GM19397 (cell line): ENCODE data around the gene SARS2.
"Not testable (repeated sequence)": the region's sequence is repeated elsewhere in the genome, so short reads cannot be mapped to it uniquely, and the experiment has no call there.

Experiments used
- ATAC-seq: cut with Tn5 transposase; IDR thresholded peaks from one replicate; pipeline ENCODE4 v1.9.1; 2021; ENCODE audit warnings: mild to moderate bottlenecking, moderate library complexity; ENCODE audit not compliant: unreplicated experiment

SARS2 gene

DNA sequence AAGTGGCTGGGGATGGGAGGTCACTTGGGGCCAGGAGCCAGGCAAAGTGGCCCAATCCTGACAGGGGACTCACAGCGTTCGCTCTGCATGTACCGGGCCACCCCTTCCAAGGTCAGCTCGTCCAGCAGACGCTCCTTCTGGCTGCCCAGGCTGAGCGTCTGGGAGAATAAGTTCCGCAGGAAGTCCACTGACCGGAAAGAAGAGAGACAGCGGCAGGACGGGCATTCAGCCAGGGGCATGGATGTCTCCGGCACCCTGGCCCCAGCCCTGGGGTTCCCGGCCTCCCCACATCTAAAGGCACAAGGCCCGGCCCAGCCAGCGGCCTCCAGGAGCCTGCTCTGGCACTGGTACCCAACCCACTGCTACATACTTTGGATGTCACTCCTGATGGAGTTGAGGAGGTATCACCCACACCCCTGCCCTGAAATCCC is 37.2 kb downstream of the SARS2 start:
- no peak for ATAC-seq

DNA sequence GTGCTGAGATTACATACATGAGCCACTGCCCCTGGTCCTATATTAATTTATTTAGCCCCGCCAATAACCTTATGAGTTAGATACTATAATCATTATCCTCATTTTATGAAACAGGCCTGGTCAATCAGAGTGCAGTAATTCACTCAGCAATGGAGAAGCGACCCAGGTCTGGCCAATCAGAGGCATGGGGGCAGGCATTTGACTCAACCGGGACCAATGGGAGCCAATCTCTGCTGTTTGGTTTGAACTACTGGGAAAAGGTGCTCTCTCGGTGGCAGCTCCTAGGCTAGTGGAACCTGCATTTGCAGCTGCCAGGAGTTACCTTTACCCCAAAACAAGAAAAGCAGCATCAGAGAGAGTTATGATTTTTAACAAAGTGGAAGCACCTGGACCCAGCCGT is 37.7 kb downstream of the SARS2 start:
- ATAC-seq: no peak

DNA sequence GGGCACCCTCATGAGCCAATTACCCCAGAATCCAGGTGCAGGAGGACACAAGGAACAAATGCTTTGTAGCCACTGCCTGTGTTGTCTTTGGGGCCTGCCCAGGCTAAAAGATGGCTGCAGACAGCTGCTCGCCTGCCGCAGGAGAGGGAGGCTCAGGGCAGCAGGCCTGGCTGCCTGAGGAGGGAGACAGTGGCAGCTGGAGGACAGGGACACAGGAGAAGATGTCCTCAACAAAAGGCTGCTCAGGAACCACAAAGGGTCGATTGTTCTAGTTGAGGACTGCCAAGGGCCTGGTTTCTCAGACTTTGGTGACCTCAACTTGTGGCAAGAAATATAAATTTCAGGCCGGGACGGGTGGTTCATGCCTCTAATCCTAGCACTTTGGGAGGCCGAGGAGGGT is 38.8 kb downstream of the SARS2 start:
- ATAC-seq: no peak

DNA sequence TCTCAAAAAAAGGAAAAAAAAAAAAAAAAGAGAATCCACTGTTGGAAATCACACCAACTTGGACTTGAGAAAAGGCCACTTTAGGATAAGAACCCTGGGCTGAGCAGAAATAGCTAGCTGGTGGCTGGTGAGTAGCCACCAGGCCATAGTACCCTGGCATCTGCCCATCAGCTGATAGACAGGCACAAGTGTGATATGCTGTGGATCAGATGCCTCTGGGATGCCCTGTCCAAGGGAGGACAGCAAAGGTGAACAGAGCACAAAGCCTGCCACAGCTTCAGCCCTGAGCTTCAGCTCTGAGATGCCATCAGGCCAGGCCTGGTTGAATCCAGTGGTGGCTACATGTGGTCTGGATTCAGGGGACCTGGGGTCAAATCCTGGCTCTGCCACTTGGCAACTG is 39.9 kb downstream of the SARS2 start:
- no peak for ATAC-seq

DNA sequence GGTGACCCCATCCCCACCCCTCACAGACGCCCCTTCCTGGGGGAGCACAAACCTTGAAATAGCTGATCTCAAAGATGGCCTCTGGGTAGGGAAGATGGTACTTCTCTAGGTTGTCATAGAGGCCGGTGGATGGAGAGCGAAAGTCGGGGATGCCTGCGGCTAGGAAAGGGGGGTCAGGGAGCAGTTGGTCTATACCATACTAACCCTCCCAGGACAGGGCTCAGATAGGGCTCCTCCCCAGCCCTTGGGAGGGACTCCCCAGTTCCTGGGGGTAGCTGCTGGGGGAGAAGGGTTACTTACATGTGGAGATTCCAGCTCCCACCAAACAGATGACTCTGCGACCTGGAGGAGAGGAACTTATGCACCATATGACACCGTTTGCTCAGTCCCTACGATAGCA is 40.8 kb downstream of the SARS2 start:
- ATAC-seq: no peak

DNA sequence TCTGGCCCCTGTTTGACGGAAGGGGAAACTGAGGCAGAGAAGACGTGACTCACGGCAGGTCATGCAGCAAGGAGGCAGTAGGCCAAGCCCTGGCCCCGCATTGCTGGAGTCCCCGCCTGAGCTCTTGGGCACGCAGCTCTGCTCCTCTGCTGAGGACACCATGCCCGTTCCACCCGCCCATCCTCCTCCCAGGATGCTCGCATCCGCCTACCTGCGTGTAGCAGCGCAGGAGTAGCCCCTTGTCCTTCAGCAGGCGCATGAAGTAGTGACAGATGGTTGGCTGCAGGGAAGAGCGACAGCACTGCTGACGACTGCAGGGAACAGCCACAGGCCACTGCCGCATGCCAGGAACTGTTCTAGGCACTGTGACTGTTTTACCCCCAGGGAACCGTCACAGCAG is 41.7 kb downstream of the SARS2 start:
- ATAC-seq: no peak

DNA sequence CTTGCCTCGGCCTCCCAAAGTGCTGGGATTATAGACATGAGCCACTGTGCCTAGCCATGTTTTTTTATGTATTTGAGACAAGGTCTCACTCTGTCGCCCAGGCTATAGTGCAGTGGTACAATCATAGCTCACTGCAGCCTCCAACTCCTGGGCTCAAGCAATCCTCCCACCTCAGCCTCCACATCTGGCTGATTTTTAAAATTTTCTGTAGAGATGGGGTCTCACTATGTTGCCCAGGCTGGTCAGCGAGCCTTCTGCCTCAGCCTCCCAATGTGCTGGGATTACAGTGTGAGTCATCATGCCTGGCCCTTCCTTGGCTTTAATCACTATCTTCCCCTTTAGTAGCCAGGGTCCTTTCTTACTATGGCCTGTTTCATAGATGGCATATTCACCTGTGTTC is 45.9 kb downstream of the SARS2 start:
- ATAC-seq: not testable (repeated sequence)

DNA sequence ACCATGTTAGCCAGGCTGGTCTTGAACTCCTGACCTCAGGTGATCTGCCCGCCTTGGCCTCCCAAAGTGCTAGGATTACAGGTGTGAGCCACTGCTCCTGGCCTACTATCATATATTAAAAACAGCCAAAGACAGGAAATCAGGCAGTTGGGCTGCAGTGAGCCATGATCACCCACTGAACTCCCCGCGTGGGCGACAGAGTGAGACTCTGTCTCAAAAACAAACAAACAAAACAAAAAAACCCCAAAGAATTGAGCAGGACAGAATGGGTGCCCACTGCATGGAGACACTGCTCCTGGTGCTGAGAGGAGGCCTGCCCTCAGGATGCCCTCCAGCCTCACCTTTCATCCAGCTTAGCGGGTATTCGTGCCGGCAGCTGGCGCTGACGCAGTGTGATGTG is 47.3 kb downstream of the SARS2 start:
- no peak for ATAC-seq

DNA sequence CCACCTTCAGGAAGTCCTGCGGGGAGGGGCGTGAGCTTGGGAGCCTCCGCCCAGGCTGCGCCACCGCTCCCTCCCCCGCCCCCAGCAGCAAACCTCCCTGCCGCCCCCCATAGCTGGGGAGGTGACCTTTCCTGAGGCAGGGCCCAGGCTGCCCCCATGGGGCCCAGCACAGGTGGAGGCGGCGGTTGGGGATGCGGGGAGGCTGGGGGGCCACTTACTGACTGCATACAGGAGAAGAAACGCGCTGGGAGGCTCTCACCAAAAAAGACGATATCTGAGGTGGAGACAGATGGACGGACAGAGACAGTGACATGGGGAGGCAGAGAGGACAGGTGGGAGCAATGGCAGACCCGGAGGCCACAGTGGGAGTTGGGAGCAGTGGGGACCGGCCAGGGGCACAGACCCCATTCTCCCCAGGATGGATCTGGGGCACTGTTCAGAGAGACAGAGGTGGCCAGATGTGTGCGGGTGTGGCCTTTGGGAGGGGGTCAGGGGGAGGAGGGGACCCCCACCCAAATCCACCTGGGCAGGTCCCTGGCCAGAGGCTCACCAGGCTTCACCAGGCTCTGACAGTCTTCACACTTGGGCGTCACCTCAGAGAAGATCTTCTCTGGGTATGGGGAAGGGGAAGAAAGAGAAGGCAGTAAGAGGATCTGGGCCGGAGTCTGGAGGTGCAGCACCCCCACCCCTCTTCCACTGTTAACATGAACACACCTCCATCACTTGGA is 49.5 kb downstream of the SARS2 start:
- no peak for ATAC-seq

DNA sequence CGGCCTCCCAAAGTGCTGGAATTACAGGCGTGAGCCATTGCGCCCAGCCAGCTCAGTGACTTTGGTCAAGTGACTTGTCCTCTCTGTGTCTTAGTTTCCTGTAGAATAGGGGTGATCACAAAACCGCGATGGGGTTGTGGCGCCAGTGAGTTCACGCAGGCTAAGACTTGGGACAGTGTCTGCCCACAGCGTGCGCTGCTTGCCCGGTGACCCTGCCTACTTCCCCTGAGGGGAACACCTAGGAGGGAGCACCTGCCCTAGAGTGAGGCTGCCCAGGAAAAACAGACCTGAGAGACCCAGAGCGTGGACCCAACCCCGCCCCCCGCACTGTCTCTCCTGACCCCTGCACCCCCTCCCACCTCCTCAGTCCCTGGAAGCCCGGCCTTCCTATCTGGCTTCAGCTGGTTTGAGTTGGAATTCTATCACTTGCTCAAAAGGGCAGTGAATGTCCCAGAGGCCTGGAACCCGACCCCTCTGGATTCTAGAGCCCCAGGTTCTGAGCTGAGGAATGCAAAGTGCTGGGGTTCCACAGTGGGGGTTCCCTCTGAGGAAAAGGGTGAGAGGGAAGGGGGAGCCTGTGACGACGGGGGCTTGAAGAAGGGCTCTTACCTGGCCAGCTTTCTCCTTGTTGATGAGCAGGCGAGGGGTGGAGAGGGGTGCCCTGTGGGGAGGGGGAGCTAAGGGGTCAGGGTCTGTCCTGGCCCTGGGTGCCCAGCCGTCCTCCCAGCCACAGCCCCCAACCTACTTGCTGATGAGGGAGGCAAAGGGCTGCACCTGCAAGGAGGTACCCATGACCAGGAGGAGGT is 50.3 kb downstream of the SARS2 start:
- no peak for ATAC-seq

DNA sequence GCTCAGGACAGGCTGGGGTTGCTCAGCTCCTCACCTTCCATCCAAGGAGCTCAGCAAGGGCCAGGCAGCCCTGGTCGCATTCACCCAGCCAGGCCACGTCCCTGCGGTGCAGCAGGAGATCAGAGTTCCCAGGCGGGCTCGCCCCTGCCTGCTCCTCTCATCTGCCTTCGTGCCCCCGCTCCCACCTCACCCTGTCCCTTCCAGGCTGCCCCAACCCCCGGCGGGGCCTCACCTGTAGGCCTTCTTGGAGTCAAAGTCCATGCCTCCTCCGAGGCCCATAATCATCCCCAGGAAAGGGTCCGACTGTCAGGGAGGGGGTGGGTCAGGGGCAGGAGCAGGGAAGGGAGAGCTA is 51.2 kb downstream of the SARS2 start:
- ATAC-seq: no peak

DNA sequence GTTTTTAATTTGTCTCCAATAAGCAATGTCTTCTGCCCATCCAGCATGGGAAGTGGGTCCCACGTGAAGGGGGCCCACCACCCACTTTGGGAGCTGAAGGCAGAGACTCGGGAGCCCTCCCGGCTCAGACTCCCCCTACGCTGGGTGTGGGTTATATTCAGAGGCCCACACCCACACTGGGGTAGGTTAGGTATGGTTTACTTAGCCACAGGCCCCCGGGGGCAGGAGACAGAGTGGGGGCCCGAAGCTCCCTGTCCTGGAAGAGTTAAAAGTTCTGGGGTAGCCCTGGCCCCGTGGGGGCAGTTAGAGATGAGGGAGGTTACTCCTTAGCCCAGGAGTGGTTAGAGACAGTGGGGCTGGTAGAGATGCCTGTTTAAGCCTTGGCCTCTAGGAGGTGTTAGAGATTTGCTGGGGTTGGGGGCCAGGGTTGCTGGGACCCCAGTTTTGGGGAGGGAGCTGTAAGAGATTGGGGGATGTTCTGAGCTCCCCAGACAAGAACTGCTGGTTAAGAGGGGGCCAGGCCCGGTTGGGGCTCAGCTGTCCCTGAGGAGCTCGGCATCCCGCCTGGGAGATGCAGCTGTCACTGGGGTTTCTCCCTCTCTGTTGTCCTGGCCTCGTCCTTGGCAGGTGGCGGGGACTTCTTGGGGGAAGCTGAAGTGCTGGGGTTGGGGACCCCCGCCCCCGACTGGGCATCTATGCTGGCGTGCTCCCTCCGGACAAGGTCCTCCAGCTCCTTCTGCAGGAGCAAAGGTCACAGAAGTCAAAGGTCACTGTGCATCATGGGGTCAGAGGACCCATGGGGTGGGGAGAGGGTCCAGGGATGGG is 51.8 kb downstream of the SARS2 start:
- ATAC-seq: no peak

DNA sequence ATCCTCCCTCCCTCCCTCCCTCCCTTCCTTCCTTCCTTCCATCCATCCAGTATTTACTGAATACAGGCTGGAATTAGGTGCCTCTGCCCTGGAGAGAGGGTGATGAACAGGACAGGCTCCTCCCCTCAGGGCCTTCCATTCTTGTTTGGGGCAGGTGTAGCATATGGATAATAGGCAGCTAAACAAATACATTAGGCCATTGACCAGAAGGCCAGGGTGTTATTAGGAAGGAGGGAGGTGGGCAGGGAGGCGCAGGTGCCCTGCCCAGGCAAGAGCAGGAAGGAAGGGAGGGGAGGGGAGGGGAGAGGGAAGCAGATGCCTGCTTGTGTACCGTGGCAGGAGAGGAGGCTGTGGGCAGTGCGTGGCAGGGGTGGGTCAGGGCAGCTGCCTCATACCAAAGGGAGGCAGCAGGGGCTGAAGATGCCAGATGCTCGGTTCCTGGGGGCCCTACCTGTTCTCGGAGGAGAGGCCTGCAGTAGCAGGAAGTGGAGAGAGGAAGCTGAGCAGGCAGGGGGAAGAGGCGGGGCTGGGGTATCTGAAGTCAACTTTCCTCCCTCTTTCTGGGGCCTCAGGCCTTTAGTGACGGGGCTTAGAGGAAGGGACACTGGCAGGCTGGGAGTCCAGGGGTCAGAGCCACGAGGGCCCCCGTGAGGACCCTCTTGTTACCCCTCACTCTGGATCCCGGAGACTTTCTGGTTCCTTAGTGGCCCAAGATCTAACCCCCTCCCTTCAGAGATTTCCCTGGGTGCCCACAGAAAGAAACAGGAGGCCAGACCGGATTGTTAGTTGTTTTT is 52.6 kb downstream of the SARS2 start, which contains the start of gene RINL:
Gene RINL (minus strand): TSS at position 495 of the 794 bp plus-strand sequence. CDS start 1,533 bp downstream, outside the sequence.
- no peak for ATAC-seq

DNA sequence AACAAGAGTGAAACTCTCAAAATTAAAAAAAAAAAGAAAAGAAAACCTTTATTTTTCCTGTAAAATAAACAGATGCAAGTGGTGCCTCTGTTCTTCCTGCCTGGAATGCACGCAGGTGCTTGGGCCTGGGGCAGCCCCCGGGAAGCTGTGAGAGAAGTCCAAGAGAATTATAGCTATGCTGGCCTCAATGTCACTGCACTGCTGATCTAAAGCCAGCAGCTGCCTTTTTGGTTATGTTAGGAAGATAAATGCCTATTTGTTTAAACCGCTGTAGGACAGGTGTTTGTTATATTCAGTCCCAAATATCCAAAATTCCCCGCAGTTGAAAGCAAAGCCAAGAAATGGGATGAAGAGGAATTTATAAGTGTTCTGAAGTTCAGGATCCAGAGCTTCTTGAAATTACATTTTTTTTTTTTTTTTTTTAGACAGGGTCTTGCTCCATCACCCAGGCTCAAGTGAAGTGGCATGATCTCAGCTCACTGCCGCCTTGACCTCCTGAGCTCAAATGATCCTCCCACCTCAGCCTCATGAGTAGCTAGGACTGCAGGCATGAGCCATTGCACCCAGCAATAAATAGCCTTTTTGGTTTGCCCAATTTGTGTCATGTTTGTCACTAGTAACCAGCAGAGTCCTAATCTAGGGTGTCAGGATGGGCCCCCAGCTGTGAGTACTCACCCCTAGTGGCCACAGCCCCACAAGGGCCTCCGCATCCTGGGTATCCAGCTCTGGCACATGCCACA is 54.7 kb downstream of the SARS2 start:
- ATAC-seq: no peak

DNA sequence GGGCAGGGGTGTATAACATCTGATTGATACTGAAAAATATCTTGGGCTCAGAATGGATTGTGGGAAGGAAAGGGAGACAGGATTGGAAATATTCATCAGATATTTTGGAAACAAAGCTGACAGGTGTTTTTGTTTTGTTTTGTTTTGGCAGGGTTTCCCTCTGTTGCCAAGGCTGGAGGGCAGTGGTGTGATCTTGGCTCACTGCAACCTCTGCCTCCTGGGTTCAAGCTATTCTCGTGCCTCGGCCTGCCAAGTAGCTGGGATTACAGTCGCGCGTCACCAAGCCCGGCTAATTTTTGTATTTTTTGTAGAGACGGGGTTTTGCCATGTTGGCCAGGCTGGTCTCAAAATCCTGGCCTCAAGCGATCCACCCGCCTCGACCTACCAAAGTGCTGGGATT is 57.2 kb downstream of the SARS2 start:
- not testable (repeated sequence) for ATAC-seq

DNA sequence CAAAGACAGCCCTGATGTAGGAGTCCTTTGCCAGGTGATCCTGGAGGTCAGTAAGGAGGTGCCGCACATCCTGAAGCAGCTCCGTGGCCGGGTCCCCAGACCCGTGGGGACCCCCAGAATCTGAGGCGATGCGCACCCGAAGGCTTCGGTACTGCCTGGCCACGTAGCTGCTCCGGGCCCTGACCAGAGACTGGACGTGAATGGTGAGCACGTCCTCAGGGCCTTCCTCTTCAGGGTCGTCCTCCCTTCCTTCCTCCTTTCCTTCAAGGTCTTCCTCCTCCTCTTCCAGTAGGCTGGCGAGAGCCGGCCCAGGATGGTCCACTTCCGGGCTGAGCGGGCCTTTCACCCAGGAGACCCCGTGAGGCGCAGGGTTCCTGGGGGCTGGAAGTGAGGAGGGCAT is 60.0 kb downstream of the SARS2 start:
- ATAC-seq: no peak

DNA sequence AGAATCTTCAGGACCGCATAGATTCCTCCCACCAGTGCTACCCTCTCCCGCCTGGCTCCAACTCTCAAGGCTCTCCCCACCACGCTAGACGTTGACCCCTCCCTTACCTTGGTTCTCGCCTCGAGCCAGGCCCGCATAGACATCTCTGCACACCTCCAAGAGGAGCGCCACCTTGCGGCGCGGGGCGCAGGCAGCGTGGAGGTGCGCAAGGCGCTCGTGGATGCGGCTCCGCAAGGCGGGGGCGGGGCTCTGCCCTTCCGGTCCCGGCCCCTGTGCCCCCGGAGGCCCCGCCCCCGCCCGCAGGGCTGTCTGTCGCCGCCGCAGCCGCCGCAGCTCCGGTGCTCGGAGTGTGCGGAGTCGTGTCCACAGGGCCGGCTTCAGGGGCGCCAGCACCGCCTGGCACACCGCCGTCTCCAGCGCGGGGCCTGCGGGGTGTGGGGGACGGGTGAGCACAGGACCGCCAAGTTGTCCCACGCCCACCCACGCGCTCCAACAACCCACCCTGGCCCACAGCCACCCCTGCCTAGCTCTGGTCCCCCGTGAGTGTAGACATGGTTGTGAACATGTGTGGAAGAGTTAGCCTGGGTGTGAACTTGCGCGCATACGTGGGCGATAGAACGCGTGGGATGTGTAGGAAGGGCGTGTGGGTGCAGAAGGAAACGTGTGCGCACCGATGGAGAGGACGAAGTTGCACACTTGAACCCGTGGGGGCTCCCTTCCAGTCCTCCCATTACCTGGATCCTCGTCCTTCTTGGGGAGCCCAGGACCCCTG is 60.5 kb downstream of the SARS2 start:
- ATAC-seq: peak; percentile 81

DNA sequence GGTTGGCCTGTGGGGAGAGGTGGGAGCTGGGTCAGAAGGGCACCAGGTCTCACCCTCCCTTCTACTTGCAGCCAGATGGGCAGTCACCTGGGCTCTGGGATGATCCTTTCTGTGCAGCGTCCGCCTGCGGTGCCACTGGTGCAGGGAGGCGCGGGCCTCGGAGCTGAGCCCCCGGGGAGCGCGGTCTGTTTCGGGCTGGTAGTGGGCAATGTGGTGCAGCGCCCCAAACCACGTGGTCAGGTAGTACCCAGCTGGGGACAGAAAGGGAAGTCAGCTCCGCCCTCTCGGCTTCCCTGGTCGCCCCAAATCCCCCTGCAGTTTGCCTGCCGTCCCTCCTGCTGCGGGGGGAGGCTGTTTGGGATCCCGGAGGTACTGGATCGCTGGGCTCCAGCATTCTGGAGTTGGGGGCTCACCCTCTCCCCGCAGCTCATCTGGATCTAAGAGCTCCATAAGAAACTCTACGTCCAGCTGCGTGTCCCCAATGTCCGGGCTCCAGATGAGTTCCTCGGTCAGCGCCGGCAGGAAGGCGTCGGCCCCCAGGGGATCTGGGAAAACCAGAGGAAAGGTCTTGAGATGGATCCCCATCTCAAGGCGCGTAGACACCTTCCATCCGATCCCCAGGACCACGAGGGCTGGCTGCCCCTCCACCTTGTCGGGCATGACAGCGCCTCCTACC is 61.3 kb downstream of the SARS2 start:
- no peak for ATAC-seq

DNA sequence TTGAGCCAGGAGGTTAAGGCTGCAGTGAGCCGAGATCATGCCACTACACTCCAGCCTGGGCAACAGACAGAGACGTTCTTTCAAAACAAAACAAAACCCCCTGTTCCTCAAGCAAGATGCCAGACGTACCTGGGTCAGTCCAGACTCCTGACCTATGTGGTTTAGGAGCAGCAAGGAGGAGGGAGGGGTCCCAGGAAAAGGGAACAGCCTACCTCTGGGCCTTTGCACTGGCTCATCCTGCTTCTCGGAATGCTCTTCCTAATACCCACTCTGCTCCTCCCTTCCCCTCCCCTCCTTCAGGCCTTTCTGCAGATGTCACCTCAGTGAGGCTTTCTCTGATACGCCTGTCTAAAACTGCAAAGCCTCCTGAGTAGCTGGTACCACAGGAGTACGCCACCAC is 62.0 kb downstream of the SARS2 start:
- no peak for ATAC-seq
